Measurements from ENCODE around the gene VHLL. TPM values are rescaled to one million over a fixed set of nuclear protein-coding genes. Genes with fewer than 3 reads are reported as not detected.
A peak's percentile ranks its signal among the peaks of the same experiment; 100 is the strongest.

The VHLL gene
- total RNA-seq, 2 experiments from 2014 or later = 0.43 TPM; not detected in 1

DNA sequence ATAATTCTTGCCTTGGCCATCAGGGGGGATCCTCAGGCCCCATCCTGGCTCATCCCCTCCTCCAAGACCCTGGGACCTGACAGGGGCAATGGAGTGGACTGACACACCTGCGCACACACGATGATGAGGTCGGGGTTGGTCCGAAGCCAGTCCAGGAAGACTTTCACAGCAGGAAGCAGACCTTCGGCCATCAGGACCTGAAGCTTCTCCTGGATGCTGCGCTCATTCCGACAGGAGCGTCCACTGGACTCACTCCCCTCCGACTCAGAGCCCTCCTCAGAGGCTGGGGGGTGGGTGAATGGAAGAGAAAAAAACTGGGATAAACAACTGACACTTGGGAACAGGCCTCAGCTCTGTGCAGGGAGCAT is 35.8 kb downstream of the VHLL start:
- Mint-ChIP-seq H3K27ac (no peak overlapping the region), H3K4me3 (no peak overlapping the region), H3K27me3 (no peaks in the 10 kb centered on the region), H3K4me1 (ENCODE audit: low read depth) (peaks cover 4% of the 10 kb centered on the region), H3K9me3 (no peaks in the 10 kb centered on the region), H3K36me3 (ENCODE audit: low read depth) (peaks cover 72% of the 10 kb centered on the region)
- ChIA-PET CTCF (no interaction called here), POLR2A (interaction anchor here (0.9 to 2.0 kb wide), 9 partner anchors 8 to 44 kb away, joined by 3 to 8 read pairs (median 4); partner anchors contain the start of genes PAQR6, TMEM79 and VHLL)
- intact Hi-C loops (cut with micrococcal nuclease) = no loop called here
- TF ChIP-seq, protein P1, sequence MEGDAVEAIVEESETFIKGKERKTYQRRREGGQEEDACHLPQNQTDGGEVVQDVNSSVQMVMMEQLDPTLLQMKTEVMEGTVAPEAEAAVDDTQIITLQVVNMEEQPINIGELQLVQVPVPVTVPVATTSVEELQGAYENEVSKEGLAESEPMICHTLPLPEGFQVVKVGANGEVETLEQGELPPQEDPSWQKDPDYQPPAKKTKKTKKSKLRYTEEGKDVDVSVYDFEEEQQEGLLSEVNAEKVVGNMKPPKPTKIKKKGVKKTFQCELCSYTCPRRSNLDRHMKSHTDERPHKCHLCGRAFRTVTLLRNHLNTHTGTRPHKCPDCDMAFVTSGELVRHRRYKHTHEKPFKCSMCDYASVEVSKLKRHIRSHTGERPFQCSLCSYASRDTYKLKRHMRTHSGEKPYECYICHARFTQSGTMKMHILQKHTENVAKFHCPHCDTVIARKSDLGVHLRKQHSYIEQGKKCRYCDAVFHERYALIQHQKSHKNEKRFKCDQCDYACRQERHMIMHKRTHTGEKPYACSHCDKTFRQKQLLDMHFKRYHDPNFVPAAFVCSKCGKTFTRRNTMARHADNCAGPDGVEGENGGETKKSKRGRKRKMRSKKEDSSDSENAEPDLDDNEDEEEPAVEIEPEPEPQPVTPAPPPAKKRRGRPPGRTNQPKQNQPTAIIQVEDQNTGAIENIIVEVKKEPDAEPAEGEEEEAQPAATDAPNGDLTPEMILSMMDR (IDR thresholded peaks at IDR 0.05) = no peak
- ATAC-seq (no peak), DNase-seq (no peak)

DNA sequence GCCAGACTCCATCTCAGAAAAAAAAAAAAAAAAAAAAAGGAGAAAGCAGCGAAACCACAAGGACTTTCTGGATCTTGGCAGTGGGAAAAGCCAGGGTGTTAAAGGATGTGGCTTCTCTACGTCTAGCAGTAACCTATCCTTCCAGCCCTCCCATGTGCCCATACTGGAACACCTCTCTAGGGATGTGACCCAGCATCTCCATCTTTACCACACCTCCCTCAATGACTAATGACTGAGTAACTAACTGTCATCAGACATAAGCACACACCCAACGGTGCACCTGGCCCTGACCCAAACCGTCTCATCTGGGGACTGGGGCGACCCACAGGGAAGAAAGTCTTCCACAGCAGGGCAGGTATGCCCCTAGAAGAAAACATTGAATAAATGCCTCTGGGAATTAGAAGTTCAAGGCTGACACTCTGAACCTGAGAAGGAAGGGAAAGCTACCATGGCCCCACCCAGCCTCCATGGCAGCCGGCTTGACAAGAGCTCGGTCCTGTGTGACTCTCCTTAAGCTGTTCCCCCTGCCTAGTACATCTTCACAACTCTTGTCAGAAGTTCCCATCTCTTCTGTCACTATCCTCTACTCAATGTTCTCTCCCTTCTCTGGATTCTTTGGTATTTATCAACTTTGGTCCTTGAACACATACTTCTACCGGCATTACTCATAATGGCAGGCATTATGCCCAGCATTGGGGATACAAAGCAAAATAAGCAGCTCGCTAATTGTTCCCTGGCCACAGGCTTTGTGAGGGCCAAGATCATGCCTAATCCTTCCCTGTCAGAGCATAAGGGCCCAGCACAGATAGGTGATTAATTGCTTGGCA is 36.4 kb downstream of the VHLL start:
- ATAC-seq = peak; percentile 67
- Mint-ChIP-seq H3K4me3 (no peak overlapping the region), H3K27ac (peak overlapping the region; percentile 26), H3K4me1 (ENCODE audit: low read depth) (peaks cover 5% of the 10 kb centered on the region), H3K36me3 (ENCODE audit: low read depth) (peaks cover 73% of the 10 kb centered on the region), H3K9me3 (no peaks in the 10 kb centered on the region), H3K27me3 (no peaks in the 10 kb centered on the region)
- intact Hi-C loops (cut with micrococcal nuclease) = no loop called here
- TF ChIP-seq, protein P1 (IDR thresholded peaks at IDR 0.05) = no peak
- ChIA-PET POLR2A (interaction anchor here (0.9 to 2.0 kb wide), 9 partner anchors 9 to 45 kb away, joined by 3 to 8 read pairs (median 4); partner anchors contain the start of genes PAQR6, TMEM79 and VHLL), CTCF (no interaction called here)
- no peak for DNase-seq

DNA sequence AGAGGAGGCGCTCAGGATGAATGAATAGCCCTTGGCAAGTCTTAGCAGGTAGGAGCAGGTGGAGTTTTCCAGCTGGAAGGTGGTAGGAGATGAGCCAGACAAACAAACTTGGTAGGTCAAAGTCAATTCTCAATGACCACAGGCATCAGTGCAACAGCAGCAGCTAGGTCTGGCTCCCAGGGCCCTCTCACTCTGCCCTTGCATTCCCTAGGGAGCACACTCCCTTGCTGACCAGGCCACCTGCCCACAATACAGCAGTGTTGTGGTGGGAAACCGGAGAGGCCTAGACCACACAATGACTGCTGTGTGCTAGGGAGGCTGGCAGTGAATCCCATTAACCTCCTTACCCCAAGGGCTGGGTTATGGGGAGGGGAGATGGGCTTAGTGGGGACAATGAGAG is 38.2 kb downstream of the VHLL start:
- peaks cover 68% of the 10 kb centered on the region for H3K36me3 Mint-ChIP-seq (ENCODE audit: low read depth)
- H3K27ac Mint-ChIP-seq = no peak overlapping the region

DNA sequence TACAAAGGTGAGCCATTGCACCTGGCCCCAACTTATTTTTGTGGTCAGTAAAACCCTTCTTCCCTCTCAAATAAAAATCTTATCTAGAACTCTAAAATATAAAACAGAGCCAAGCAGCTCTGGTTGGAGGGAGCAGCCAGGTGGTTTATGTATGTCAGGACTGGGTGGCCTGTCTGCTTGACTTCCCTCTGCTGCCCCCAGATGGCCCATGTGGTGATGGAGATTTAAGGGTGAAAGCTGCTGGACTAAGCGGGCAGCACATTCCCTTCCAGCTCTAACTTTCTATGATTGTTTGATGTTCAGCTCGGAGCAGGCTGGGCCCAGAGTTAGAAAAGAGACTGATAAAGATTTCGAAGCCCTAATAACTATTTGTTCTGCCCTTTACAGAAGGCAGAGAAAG is 39.3 kb downstream of the VHLL start:
- CTCF ChIA-PET = interaction anchor here (0.6 to 1.7 kb wide), 7 partner anchors 12 to 113 kb away, joined by 3 to 5 read pairs (median 4); no protein-coding TSS in a partner anchor
- peaks cover 5% of the 10 kb centered on the region for H3K4me1 Mint-ChIP-seq (ENCODE audit: low read depth)

More for the DNA sequence above, 38.2 kb downstream of the VHLL start:
- no peak for DNase-seq
- ChIA-PET POLR2A (interaction anchor here (0.6 to 1.7 kb wide), 2 partner anchors 8 to 22 kb away, joined by 3 to 6 read pairs; partner anchors contain the start of gene SMG5), CTCF (interaction anchor here (1.2 kb wide), 1 partner anchor 20 kb away, joined by 3 read pairs; no protein-coding TSS in a partner anchor)
- no peaks in the 10 kb centered on the region for H3K9me3 Mint-ChIP-seq
- TF ChIP-seq, protein P1 (IDR thresholded peaks at IDR 0.05) = no peak
- no peak for ATAC-seq
- no peaks in the 10 kb centered on the region for H3K27me3 Mint-ChIP-seq
- H3K4me3 Mint-ChIP-seq = no peak overlapping the region
- intact Hi-C loops (cut with micrococcal nuclease) = no loop called here
- peaks cover 5% of the 10 kb centered on the region for H3K4me1 Mint-ChIP-seq (ENCODE audit: low read depth)

More for the DNA sequence above, 39.3 kb downstream of the VHLL start:
- Mint-ChIP-seq H3K9me3 (no peaks in the 10 kb centered on the region), H3K36me3 (ENCODE audit: low read depth) (peaks cover 60% of the 10 kb centered on the region), H3K4me3 (no peak overlapping the region), H3K27ac (peak overlapping the region; percentile 67), H3K27me3 (no peaks in the 10 kb centered on the region)
- DNase-seq (peak; percentile 31), ATAC-seq (no peak)
- intact Hi-C loops (cut with micrococcal nuclease) = no loop called here
- POLR2A ChIA-PET = interaction anchor here (0.6 to 1.5 kb wide), 5 partner anchors 9 to 48 kb away, joined by 3 to 4 read pairs (median 3); partner anchors contain the start of gene SMG5
- TF ChIP-seq, protein P1 (IDR thresholded peaks at IDR 0.05) = no peak

All from activated CD8-positive, alpha-beta T cell treated with anti-CD3 and anti-CD28 coated beads for 36 hours (primary cell).